Loucy (cell line): ENCODE measurements around the gene VAMP1.

Experiments
- H2AFZ ChIP-seq: fragments of 200-600 bp; sonication (generic); 2 replicates; pipeline ENCODE4 v1.6.0; 2016; ENCODE audit warnings: antibody characterized with exemption, mild to moderate bottlenecking, low read length, moderate library complexity
- H3F3A ChIP-seq: fragments of 200-600 bp; 2 replicates; pipeline ENCODE4 v1.6.0; 2016; ENCODE audit warnings: antibody characterized with exemption, low read depth, mild to moderate bottlenecking
- H3K27me3 ChIP-seq: fragments of 200-600 bp; sonication (generic); 2 replicates; pipeline ENCODE4 v1.6.1; 2014; ENCODE audit warnings: low read length, mild to moderate bottlenecking; ENCODE audit not compliant: insufficient read depth, poor library complexity, severe bottlenecking
- H3K36me3 ChIP-seq: fragments of 200-600 bp; sonication (generic); 2 replicates; pipeline ENCODE4 v1.6.1; 2016; ENCODE audit warnings: low read length; ENCODE audit not compliant: insufficient read depth
- H3K4me1 ChIP-seq: fragments of 200-600 bp; sonication (generic); 2 replicates; pipeline ENCODE4 v1.5.1; 2014; ENCODE audit warnings: low read length, mild to moderate bottlenecking; ENCODE audit not compliant: insufficient read depth, poor library complexity, severe bottlenecking
- H3K4me2 ChIP-seq: fragments of 200-600 bp; sonication (generic); 2 replicates; pipeline ENCODE4 v1.6.0; 2014; ENCODE audit warnings: antibody characterized with exemption, low read length, low read depth, mild to moderate bottlenecking; ENCODE audit not compliant: poor library complexity, severe bottlenecking
- H3K4me3 ChIP-seq: fragments of 200-600 bp; sonication (generic); 2 replicates; pipeline ENCODE4 v1.5.1; 2014; ENCODE audit warnings: low read length, mild to moderate bottlenecking, mixed read lengths; ENCODE audit not compliant: poor library complexity, severe bottlenecking
- H3K79me2 ChIP-seq: fragments of 200-600 bp; sonication (generic); 2 replicates; pipeline ENCODE4 v1.6.1; 2014; ENCODE audit warnings: low read length; ENCODE audit not compliant: insufficient read depth
- H3K9ac ChIP-seq: fragments of 200-600 bp; sonication (generic); 2 replicates; pipeline ENCODE4 v1.6.0; 2014; ENCODE audit warnings: mild to moderate bottlenecking, low read depth, low read length, moderate library complexity; ENCODE audit not compliant: poor library complexity, severe bottlenecking
- H3K9me2 ChIP-seq: fragments of 200-600 bp; sonication (generic); replicated peaks from 2 replicates; pipeline ENCODE4 v1.6.1; 2016; ENCODE audit warnings: low read depth, low read length, mixed read lengths
- H3K9me3 ChIP-seq: fragments of 200-600 bp; sonication (generic); 2 replicates; pipeline ENCODE4 v1.6.1; 2014; ENCODE audit warnings: mild to moderate bottlenecking, antibody characterized with exemption, low read length, low read depth; ENCODE audit not compliant: insufficient read depth
- H4K20me1 ChIP-seq: fragments of 200-600 bp; sonication (generic); 2 replicates; pipeline ENCODE4 v1.6.0; 2014; ENCODE audit warnings: antibody characterized with exemption, low read length, mild to moderate bottlenecking; ENCODE audit not compliant: insufficient read depth, poor library complexity, severe bottlenecking
- EZH2phosphoT487 ChIP-seq: fragments of 200-600 bp; IDR thresholded peaks from 2 replicates; pipeline ENCODE4 v1.6.1; 2018; ENCODE audit warnings: antibody characterized with exemption, mild to moderate bottlenecking, moderate library complexity, borderline replicate concordance
- TF ChIP-seq, protein P1 (sequence below): fragments of 200-600 bp; sonication (generic); conservative IDR thresholded peaks from 2 replicates; pipeline ENCODE4 v1.5.1; 2014; ENCODE audit warnings: mild to moderate bottlenecking, antibody characterized with exemption, low read length

VAMP1 gene

GRCh38 chr12:6437586-6437985, 32.9 kb downstream of the VAMP1 start:
- H3K36me3 ChIP-seq: no peaks in the 10 kb centered on the region
- H4K20me1 ChIP-seq: no peaks in the 10 kb centered on the region
- no peak overlapping the region for H3K4me3 ChIP-seq
- no peaks in the 10 kb centered on the region for H3K27me3 ChIP-seq
- H2AFZ ChIP-seq: no peak overlapping the region
- H3K9ac ChIP-seq: no peak overlapping the region
- no peaks in the 10 kb centered on the region for H3K79me2 ChIP-seq
- H3K9me3 ChIP-seq: no peaks in the 10 kb centered on the region
- H3K4me1 ChIP-seq: no peaks in the 10 kb centered on the region
- TF ChIP-seq EZH2phosphoT487: no peak
- TF ChIP-seq, protein P1, sequence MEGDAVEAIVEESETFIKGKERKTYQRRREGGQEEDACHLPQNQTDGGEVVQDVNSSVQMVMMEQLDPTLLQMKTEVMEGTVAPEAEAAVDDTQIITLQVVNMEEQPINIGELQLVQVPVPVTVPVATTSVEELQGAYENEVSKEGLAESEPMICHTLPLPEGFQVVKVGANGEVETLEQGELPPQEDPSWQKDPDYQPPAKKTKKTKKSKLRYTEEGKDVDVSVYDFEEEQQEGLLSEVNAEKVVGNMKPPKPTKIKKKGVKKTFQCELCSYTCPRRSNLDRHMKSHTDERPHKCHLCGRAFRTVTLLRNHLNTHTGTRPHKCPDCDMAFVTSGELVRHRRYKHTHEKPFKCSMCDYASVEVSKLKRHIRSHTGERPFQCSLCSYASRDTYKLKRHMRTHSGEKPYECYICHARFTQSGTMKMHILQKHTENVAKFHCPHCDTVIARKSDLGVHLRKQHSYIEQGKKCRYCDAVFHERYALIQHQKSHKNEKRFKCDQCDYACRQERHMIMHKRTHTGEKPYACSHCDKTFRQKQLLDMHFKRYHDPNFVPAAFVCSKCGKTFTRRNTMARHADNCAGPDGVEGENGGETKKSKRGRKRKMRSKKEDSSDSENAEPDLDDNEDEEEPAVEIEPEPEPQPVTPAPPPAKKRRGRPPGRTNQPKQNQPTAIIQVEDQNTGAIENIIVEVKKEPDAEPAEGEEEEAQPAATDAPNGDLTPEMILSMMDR: no peak
- no peak overlapping the region for H3K4me2 ChIP-seq
- no peaks in the 10 kb centered on the region for H3K9me2 ChIP-seq
- H3F3A ChIP-seq: no peaks in the 10 kb centered on the region

DNA sequence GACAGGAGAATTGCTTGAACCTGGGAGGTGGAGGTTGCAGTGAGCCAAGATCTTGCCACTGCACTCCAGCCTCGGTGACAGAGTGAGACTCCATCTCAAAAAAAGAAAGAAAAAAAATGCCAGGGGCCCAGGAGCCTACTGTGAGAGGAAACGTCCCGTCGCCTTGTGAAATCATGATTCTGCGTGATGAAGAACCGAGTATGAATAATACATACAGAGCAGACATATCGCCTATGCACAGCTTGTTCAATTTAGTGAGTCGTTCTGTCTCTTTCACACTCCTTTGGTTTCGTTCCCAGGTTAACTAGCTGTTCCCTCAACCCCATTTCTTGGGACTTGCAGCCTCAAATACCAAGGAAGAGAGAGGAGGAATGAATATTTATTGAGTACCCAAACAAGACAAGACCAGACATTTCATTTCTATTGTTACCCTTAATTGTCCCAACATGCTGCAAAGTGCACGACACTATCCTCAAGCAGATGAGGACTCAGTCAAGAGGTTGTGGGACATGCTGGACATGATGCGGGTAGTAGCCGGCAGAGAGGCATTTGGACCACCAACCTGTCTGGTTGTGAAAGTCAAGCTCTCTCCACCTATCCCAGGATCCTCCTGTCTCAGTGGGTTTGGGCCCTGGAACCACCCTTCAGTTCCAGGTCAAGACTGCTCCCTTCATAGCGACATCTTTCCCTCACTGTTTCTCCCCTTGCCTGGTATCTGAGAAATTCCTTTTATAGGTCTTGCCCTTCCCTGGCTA, 34.3 kb downstream of the VAMP1 start:
- Histone ChIP-seq H3K79me2 (no peaks in the 10 kb centered on the region), H3K27me3 (no peaks in the 10 kb centered on the region), H3K4me1 (no peaks in the 10 kb centered on the region), H2AFZ (no peak overlapping the region), H3K4me3 (no peak overlapping the region), H3F3A (no peaks in the 10 kb centered on the region), H3K36me3 (no peaks in the 10 kb centered on the region), H3K4me2 (no peak overlapping the region), H3K9me2 (no peaks in the 10 kb centered on the region), H3K9me3 (no peaks in the 10 kb centered on the region), H4K20me1 (no peaks in the 10 kb centered on the region), H3K9ac (no peak overlapping the region)
- TF ChIP-seq, protein P1: no peak
- TF ChIP-seq EZH2phosphoT487: no peak

- TF ChIP-seq EZH2phosphoT487: no peak
- TF ChIP-seq, protein P1: no peak
- H3K36me3 ChIP-seq: no peaks in the 10 kb centered on the region
- no peak overlapping the region for H3K4me2 ChIP-seq
- no peak overlapping the region for H3K4me3 ChIP-seq
- no peaks in the 10 kb centered on the region for H3K9me3 ChIP-seq
- H2AFZ ChIP-seq: no peak overlapping the region
- H3F3A ChIP-seq: no peaks in the 10 kb centered on the region
- no peaks in the 10 kb centered on the region for H4K20me1 ChIP-seq
- H3K27me3 ChIP-seq: no peaks in the 10 kb centered on the region
- no peaks in the 10 kb centered on the region for H3K79me2 ChIP-seq
- no peak overlapping the region for H3K9ac ChIP-seq
- no peaks in the 10 kb centered on the region for H3K9me2 ChIP-seq
- peaks cover 5% of the 10 kb centered on the region for H3K4me1 ChIP-seq
Measured at GRCh38 chr12:6434205-6435140, 36.0 kb downstream of the VAMP1 start.
